Ascending aorta (tissue), 2 donors: Measurements from ENCODE around the gene GJB3. TPM values are rescaled to one million over a fixed set of nuclear protein-coding genes. Genes with fewer than 3 reads are reported as not detected.

Experiments used
- DNase-seq, 2 donors: peaks; one replicate each; pipeline ENCODE4 v3.0.0-alpha.2; 2019; ENCODE audit warnings: low spot score in 2 of 2
- H3K27ac ChIP-seq, 2 donors: fragments of 200-600 bp; sonication (generic); one replicate each; pipeline ENCODE4 v1.5.1; 2016 to 2017; ENCODE audit warnings: mild to moderate bottlenecking in 1 of 2
- H3K27me3 ChIP-seq: fragments of 200-600 bp; sonication (generic); one replicate; pipeline ENCODE4 v1.5.1; 2017
- H3K36me3 ChIP-seq, 2 donors: fragments of 200-600 bp; sonication (generic); one replicate each; pipeline ENCODE4 v1.5.1; 2016
- H3K4me1 ChIP-seq, 2 donors: fragments of 200-600 bp; sonication (generic); one replicate each; pipeline ENCODE4 v1.5.1; 2016 to 2017; ENCODE audit warnings: mild to moderate bottlenecking in 1 of 2
- H3K4me3 ChIP-seq, 2 donors: fragments of 200-600 bp; sonication (generic); one replicate each; pipeline ENCODE4 v1.5.1; 2016 to 2017; ENCODE audit warnings: mild to moderate bottlenecking in 1 of 2
- H3K9me3 ChIP-seq, 2 donors: fragments of 200-600 bp; sonication (generic); one replicate each; pipeline ENCODE4 v1.5.1; 2016
- intact Hi-C: fragments of 100-400 bp; cut with DNase I; formaldehyde crosslinking; loops from one replicate; pipeline ENCODE4 v1.15.1; 2023
- total RNA-seq: library from RNA; depleted of rRNA; stranded (reverse); fragments of >200 nt; gene quantifications from one replicate; pipeline ENCODE4 v1.1.0, GENCODE V29; 2016
- TF ChIP-seq, protein P1 (sequence below), 3 experiments: fragments of 200-600 bp in 2 of 3; fragments of 450-650 bp in 1 of 3; sonication (generic) in 2 of 3; IDR thresholded peaks; one replicate each; pipeline ENCODE4 v1.5.1; 2016 to 2019; ENCODE audit warnings: antibody characterized with exemption in 3 of 3, mild to moderate bottlenecking in 1 of 3, moderate library complexity in 1 of 3

GJB3 gene
- total RNA-seq, 1 donor from 2014 or later = not detected

DNA sequence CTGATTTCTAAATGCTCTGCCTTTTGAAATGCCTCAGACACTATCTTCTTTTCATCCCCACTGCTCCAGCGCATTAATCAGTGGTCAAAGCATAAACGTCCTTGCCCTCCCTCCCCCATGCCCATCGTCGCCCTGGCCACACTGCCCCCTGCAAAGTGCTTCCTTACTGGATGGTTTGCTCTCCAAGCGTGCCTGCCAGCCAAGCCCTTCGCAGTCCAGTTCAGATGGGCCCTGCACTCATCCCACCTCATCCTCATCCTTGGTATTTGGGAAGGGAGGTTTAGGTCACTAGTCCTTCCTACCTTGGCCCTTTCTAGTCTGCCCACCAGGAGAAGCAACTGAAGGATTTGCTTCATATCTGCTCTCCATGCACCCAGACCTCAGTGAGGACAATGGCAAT is 14.9 kb downstream of the GJB3 start:
- intact Hi-C loops = no loop called here
- peak overlapping the region in 1 of 2 donors; percentile 81 for H3K4me3 ChIP-seq
- no peaks in the 10 kb centered on the region for H3K9me3 ChIP-seq
- peak overlapping the region in 1 of 2 donors; percentile 92 for H3K27ac ChIP-seq
- no peak for DNase-seq
- peaks cover 4 to 12% of the 10 kb centered on the region in 2 donors for H3K36me3 ChIP-seq
- H3K4me1 ChIP-seq = peaks cover 8 to 10% of the 10 kb centered on the region in 2 donors
- no peaks in the 10 kb centered on the region for H3K27me3 ChIP-seq
- TF ChIP-seq, protein P1, sequence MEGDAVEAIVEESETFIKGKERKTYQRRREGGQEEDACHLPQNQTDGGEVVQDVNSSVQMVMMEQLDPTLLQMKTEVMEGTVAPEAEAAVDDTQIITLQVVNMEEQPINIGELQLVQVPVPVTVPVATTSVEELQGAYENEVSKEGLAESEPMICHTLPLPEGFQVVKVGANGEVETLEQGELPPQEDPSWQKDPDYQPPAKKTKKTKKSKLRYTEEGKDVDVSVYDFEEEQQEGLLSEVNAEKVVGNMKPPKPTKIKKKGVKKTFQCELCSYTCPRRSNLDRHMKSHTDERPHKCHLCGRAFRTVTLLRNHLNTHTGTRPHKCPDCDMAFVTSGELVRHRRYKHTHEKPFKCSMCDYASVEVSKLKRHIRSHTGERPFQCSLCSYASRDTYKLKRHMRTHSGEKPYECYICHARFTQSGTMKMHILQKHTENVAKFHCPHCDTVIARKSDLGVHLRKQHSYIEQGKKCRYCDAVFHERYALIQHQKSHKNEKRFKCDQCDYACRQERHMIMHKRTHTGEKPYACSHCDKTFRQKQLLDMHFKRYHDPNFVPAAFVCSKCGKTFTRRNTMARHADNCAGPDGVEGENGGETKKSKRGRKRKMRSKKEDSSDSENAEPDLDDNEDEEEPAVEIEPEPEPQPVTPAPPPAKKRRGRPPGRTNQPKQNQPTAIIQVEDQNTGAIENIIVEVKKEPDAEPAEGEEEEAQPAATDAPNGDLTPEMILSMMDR (IDR thresholded peaks at IDR 0.05) = no peak

DNA sequence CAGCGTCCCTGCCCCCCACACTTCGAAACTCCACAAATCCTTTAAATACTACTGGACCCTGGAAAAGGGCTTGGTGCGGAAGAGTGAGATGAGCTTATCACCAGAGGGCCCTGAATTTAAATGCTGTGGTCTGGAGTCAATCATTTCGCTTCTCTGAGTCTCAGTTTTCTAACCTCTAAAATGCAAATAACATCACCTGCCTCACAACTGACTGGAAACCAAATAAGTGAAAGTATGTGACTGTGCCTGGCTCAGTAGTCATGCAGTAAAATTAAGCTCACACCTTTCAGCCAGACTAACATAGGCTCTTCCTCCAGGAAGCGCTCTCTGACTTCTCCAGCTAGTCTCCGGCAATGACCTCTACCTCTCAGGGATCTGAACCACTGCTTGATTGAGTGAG is 16.0 kb downstream of the GJB3 start:
- intact Hi-C loops = no loop called here
- no peaks in the 10 kb centered on the region for H3K27me3 ChIP-seq
- peak overlapping the region in 1 of 2 donors; percentile 81 for H3K4me3 ChIP-seq
- peak overlapping the region; percentile 33 to 60 for H3K27ac ChIP-seq
- H3K36me3 ChIP-seq = peaks cover 4 to 12% of the 10 kb centered on the region in 2 donors
- TF ChIP-seq, protein P1 (IDR thresholded peaks at IDR 0.05) = no peak
- peaks cover 5 to 7% of the 10 kb centered on the region in 2 donors for H3K4me1 ChIP-seq
- no peaks in the 10 kb centered on the region for H3K9me3 ChIP-seq
- DNase-seq = no peak

DNA sequence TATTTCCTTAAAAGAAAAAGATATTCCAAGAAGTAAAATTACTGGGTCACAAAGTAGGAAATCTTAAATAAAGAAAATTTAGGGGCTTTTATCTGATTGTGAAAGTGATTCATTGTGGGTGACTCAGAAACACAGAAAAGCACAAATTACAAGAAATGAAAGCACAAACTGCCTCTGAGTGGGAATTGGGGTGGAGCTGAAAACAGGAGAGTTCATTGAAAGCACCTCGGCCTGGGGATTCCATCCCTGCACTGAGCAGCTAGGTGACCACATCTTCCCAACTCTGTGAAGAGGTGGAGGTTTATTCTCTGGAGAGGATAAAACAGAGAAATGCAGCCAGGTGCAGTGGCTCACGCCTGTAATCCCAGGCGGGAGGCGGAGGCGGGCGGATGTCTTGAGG is 19.2 kb downstream of the GJB3 start:
- no peak overlapping the region for H3K4me3 ChIP-seq
- H3K36me3 ChIP-seq = peaks cover 4 to 8% of the 10 kb centered on the region in 2 donors
- TF ChIP-seq, protein P1 (IDR thresholded peaks at IDR 0.05) = no peak
- H3K4me1 ChIP-seq = no peaks in the 10 kb centered on the region
- DNase-seq = no peak
- no peaks in the 10 kb centered on the region for H3K9me3 ChIP-seq
- H3K27me3 ChIP-seq = no peaks in the 10 kb centered on the region
- H3K27ac ChIP-seq = peak overlapping the region in 1 of 2 donors; percentile 32
- intact Hi-C loops = no loop called here

DNA sequence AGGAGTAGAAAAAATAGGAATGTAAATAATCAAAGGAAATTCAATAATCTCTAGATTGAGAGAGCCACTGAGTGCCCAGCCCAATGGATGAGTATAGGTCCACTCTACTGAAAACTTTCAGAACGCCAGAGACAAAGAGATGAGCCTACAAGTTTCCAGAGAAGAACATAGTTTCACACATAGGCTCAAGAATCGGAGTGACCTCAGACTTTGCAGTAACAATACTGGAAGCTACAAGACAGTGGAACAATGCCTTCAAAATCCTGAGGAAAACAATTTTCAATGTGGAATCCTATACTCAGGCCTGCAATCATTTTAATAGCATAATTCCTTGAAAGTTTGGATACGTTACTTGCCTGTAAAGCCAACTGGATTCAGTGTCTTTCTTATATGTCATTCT is 22.8 kb downstream of the GJB3 start:
- TF ChIP-seq, protein P1 (IDR thresholded peaks at IDR 0.05) = no peak
- intact Hi-C loops = no loop called here
- no peaks in the 10 kb centered on the region for H3K9me3 ChIP-seq
- peaks cover 0 to 8% of the 10 kb centered on the region in 2 donors for H3K36me3 ChIP-seq
- no peak for DNase-seq
- no peaks in the 10 kb centered on the region for H3K27me3 ChIP-seq
- H3K4me1 ChIP-seq = no peaks in the 10 kb centered on the region
- H3K4me3 ChIP-seq = no peak overlapping the region
- no peak overlapping the region for H3K27ac ChIP-seq

DNA sequence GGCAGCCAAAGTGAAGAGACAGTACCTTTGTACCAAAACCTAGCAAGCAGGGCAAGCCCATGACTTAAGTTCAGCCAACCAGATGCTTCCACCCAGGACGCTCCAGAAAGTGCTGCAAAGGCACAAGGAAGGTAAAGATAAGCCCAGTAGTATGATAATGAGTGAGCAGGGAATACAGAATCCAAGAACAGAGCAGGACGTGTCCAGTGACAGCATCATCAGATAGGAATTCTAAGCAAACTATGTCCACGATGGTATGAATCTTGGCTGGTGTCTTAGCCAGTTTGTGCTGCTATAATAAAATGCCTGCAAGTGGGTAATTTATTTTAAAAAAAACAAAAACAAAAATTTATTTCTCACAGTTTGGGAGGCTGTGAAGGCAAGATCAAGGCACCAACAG is 25.4 kb downstream of the GJB3 start:
- H3K27me3 ChIP-seq = no peaks in the 10 kb centered on the region
- intact Hi-C loops = no loop called here
- H3K27ac ChIP-seq = no peak overlapping the region
- no peaks in the 10 kb centered on the region for H3K9me3 ChIP-seq
- H3K4me3 ChIP-seq = no peak overlapping the region
- peaks cover 0 to 8% of the 10 kb centered on the region in 2 donors for H3K36me3 ChIP-seq
- DNase-seq = peak in 1 of 2 donors; percentile 54
- H3K4me1 ChIP-seq = no peaks in the 10 kb centered on the region
- TF ChIP-seq, protein P1 (IDR thresholded peaks at IDR 0.05) = no peak
